Ishikawa (cell line): ENCODE measurements around the gene LMF1.

Experiments
- CEBPB ChIP-seq: IDR thresholded peaks from 2 replicates; pipeline ENCODE4 v1.6.1; 2012
- CREB1 ChIP-seq: IDR thresholded peaks from 2 replicates; pipeline ENCODE4 v1.6.1; 2012; ENCODE audit warnings: low read depth
- EGR1 ChIP-seq: IDR thresholded peaks from 2 replicates; pipeline ENCODE4 v1.6.1; 2012
- EP300 ChIP-seq: IDR thresholded peaks from 2 replicates; pipeline ENCODE4 v1.6.1; 2012; ENCODE audit warnings: borderline replicate concordance
- FOXM1 ChIP-seq: IDR thresholded peaks from 2 replicates; pipeline ENCODE4 v1.6.1; 2012; ENCODE audit warnings: low read depth, borderline replicate concordance
- MAX ChIP-seq: IDR thresholded peaks from 2 replicates; pipeline ENCODE4 v1.6.1; 2012
- NFIC ChIP-seq: IDR thresholded peaks from 2 replicates; pipeline ENCODE4 v1.6.1; 2012
- RAD21 ChIP-seq: IDR thresholded peaks from 2 replicates; pipeline ENCODE4 v1.6.1; 2012; ENCODE audit warnings: low read depth
- REST ChIP-seq: IDR thresholded peaks from 2 replicates; pipeline ENCODE4 v1.6.1; 2012; ENCODE audit warnings: low read depth, mild to moderate bottlenecking
- TAF1 ChIP-seq: IDR thresholded peaks from 2 replicates; pipeline ENCODE4 v1.6.1; 2012; ENCODE audit warnings: low read depth, mild to moderate bottlenecking
- TCF12 ChIP-seq: IDR thresholded peaks from 2 replicates; pipeline ENCODE4 v1.6.1; 2012; ENCODE audit warnings: low read depth
- TEAD4 ChIP-seq: IDR thresholded peaks from 2 replicates; pipeline ENCODE4 v1.6.1; 2012
- USF1 ChIP-seq: IDR thresholded peaks from 2 replicates; pipeline ENCODE4 v1.6.1; 2012
- YY1 ChIP-seq: IDR thresholded peaks from 2 replicates; pipeline ENCODE4 v1.6.1; 2012; ENCODE audit warnings: low read depth
- ZBTB7A ChIP-seq: IDR thresholded peaks from 2 replicates; pipeline ENCODE4 v1.6.1; 2012; ENCODE audit warnings: low read depth

The LMF1 gene

GRCh38 chr16:1012135-1012534 is 41.4 kb upstream of the LMF1 start:
- TF ChIP-seq REST, result no peak
- TF ChIP-seq USF1, result no peak
- no peak for TF ChIP-seq EGR1
- no peak for TF ChIP-seq EP300
- no peak for TF ChIP-seq MAX
- TF ChIP-seq RAD21, result no peak
- TF ChIP-seq ZBTB7A, result no peak
- TF ChIP-seq NFIC, result no peak
- no peak for TF ChIP-seq TCF12
- no peak for TF ChIP-seq CEBPB
- no peak for TF ChIP-seq TAF1
- TF ChIP-seq TEAD4, result no peak
- TF ChIP-seq YY1, result no peak

GRCh38 chr16:1011316-1012082 is 40.7 kb upstream of the LMF1 start:
- TF ChIP-seq NFIC, result no peak
- TF ChIP-seq EGR1, result no peak
- no peak for TF ChIP-seq USF1
- no peak for TF ChIP-seq ZBTB7A
- TF ChIP-seq TAF1, result no peak
- TF ChIP-seq TEAD4, result no peak
- TF ChIP-seq CEBPB, result no peak
- no peak for TF ChIP-seq RAD21
- no peak for TF ChIP-seq TCF12
- TF ChIP-seq EP300, result no peak

GRCh38 chr16:1010815-1011214 is 40.0 kb upstream of the LMF1 start:
- TF ChIP-seq ZBTB7A, result no peak
- no peak for TF ChIP-seq TEAD4
- no peak for TF ChIP-seq REST
- TF ChIP-seq TCF12, result no peak
- no peak for TF ChIP-seq CREB1

GRCh38 chr16:1010251-1010650 is 39.5 kb upstream of the LMF1 start:
- no peak for TF ChIP-seq CEBPB
- no peak for TF ChIP-seq EGR1
- TF ChIP-seq CREB1, result no peak

- TF ChIP-seq CREB1, result no peak
- no peak for TF ChIP-seq EP300
- no peak for TF ChIP-seq TEAD4
- TF ChIP-seq FOXM1, result no peak
- no peak for TF ChIP-seq NFIC
- TF ChIP-seq USF1, result no peak
- no peak for TF ChIP-seq TAF1
- no peak for TF ChIP-seq ZBTB7A
Measured at GRCh38 chr16:1009358-1010150, 38.8 kb upstream of the LMF1 start.

- TF ChIP-seq TEAD4, result no peak
- TF ChIP-seq YY1, result no peak
- no peak for TF ChIP-seq USF1
- TF ChIP-seq ZBTB7A, result no peak
- TF ChIP-seq EGR1, result no peak
- TF ChIP-seq REST, result no peak
- TF ChIP-seq CEBPB, result no peak
- no peak for TF ChIP-seq RAD21
- TF ChIP-seq FOXM1, result no peak
- TF ChIP-seq NFIC, result no peak
- TF ChIP-seq MAX, result no peak
- no peak for TF ChIP-seq TAF1
Measured at GRCh38 chr16:1008085-1008484, 37.3 kb upstream of the LMF1 start.
